ENCODE results near the gene GTF2F1.

DNA sequence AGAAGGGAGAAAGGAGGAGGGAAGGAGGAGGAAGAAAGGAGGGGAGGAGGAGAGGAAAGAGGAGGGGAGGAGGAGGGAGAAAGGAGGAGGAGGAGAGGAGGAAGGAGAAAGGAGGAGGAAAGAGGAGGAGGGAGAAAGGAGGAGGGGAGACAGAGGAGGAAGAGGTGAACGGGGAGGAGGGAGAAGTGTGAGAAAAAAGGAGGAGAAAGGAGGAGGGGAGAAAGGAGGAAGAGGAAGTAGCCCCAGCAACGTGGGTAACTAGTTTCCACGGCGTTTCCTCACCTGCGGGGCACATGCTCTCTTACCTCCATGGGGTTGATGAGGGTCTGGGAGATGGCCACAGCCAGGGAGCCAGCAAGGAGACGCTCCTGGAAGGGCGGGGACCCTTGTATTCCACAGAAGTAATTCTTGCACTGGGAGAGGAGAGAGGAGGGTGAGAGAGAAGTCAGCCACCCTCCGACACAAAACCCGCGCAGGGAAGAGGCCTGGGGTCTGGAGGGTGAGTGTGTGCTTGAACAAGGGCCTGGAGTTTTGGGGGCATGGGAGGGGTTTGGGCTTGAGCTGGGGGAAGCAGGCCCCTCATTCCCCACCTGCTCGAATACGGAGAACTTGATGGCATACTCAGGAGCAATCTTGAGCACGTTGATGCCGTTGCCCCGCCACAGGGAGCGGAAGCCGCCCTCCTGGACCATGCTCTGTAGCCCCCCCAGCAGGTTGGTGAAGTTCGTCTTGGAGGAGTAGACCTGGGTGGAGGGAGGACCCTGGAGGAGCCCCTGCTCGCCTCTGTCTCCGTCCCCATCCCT, 36.7 kb upstream of the GTF2F1 start:
- TF ChIP-seq, protein P1, sequence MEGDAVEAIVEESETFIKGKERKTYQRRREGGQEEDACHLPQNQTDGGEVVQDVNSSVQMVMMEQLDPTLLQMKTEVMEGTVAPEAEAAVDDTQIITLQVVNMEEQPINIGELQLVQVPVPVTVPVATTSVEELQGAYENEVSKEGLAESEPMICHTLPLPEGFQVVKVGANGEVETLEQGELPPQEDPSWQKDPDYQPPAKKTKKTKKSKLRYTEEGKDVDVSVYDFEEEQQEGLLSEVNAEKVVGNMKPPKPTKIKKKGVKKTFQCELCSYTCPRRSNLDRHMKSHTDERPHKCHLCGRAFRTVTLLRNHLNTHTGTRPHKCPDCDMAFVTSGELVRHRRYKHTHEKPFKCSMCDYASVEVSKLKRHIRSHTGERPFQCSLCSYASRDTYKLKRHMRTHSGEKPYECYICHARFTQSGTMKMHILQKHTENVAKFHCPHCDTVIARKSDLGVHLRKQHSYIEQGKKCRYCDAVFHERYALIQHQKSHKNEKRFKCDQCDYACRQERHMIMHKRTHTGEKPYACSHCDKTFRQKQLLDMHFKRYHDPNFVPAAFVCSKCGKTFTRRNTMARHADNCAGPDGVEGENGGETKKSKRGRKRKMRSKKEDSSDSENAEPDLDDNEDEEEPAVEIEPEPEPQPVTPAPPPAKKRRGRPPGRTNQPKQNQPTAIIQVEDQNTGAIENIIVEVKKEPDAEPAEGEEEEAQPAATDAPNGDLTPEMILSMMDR (IDR thresholded peaks at IDR 0.05) = no peak
- no peak for TF ChIP-seq POLR2A (IDR thresholded peaks at IDR 0.05)

All from thyroid gland (tissue), 4 donors.